Measurements from ENCODE around the gene MIEF2.

The MIEF2 gene

DNA sequence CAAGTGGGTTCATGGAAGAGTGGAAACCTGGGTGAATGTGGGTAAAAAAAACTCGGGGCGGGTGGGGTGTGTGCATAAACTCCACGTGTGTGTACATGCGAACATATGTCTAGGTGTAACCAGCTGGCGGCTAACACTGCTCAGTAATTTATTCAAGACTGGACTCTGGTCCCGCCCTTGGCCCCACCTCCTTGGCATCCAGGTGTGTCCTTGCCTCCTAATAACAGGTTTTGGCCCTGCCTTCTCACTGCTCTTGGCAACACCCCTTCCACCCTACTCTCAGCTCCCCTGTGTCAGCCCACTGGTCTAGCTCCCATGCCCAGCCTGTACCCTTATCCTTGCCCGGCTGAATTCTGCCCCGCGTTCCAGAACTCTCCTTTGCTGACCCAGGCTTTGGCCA lies 10.2 kb upstream of the MIEF2 start:
- H3K27me3 ChIP-seq (ENCODE audit: insufficient read depth, poor library complexity, severe bottlenecking), result no peaks in the 10 kb centered on the region
- TF ChIP-seq, protein P1, sequence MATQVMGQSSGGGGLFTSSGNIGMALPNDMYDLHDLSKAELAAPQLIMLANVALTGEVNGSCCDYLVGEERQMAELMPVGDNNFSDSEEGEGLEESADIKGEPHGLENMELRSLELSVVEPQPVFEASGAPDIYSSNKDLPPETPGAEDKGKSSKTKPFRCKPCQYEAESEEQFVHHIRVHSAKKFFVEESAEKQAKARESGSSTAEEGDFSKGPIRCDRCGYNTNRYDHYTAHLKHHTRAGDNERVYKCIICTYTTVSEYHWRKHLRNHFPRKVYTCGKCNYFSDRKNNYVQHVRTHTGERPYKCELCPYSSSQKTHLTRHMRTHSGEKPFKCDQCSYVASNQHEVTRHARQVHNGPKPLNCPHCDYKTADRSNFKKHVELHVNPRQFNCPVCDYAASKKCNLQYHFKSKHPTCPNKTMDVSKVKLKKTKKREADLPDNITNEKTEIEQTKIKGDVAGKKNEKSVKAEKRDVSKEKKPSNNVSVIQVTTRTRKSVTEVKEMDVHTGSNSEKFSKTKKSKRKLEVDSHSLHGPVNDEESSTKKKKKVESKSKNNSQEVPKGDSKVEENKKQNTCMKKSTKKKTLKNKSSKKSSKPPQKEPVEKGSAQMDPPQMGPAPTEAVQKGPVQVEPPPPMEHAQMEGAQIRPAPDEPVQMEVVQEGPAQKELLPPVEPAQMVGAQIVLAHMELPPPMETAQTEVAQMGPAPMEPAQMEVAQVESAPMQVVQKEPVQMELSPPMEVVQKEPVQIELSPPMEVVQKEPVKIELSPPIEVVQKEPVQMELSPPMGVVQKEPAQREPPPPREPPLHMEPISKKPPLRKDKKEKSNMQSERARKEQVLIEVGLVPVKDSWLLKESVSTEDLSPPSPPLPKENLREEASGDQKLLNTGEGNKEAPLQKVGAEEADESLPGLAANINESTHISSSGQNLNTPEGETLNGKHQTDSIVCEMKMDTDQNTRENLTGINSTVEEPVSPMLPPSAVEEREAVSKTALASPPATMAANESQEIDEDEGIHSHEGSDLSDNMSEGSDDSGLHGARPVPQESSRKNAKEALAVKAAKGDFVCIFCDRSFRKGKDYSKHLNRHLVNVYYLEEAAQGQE (IDR thresholded peaks at IDR 0.05; ENCODE audit: insufficient replicate concordance, low read depth), result no peak
- TF ChIP-seq SPI1 (IDR thresholded peaks at IDR 0.05; ENCODE audit: borderline replicate concordance, low read depth), result no peak
- TF ChIP-seq POLR2AphosphoS5 (IDR thresholded peaks at IDR 0.05; ENCODE audit: low read depth), result no peak
- TF ChIP-seq GABPA (IDR thresholded peaks at IDR 0.05; ENCODE audit: low read depth), result no peak
- TF ChIP-seq, protein P2, sequence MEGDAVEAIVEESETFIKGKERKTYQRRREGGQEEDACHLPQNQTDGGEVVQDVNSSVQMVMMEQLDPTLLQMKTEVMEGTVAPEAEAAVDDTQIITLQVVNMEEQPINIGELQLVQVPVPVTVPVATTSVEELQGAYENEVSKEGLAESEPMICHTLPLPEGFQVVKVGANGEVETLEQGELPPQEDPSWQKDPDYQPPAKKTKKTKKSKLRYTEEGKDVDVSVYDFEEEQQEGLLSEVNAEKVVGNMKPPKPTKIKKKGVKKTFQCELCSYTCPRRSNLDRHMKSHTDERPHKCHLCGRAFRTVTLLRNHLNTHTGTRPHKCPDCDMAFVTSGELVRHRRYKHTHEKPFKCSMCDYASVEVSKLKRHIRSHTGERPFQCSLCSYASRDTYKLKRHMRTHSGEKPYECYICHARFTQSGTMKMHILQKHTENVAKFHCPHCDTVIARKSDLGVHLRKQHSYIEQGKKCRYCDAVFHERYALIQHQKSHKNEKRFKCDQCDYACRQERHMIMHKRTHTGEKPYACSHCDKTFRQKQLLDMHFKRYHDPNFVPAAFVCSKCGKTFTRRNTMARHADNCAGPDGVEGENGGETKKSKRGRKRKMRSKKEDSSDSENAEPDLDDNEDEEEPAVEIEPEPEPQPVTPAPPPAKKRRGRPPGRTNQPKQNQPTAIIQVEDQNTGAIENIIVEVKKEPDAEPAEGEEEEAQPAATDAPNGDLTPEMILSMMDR (IDR thresholded peaks at IDR 0.05; ENCODE audit: insufficient read depth, low read length), result no peak
- no peak overlapping the region for H3K27ac ChIP-seq (replicated peaks)
- DNase-seq (ENCODE audit: low read depth in 1 of 2, low spot score in 1 of 2), result no peak
- H3K4me3 ChIP-seq (replicated peaks; ENCODE audit: insufficient read depth, low read length), result no peak overlapping the region

DNA sequence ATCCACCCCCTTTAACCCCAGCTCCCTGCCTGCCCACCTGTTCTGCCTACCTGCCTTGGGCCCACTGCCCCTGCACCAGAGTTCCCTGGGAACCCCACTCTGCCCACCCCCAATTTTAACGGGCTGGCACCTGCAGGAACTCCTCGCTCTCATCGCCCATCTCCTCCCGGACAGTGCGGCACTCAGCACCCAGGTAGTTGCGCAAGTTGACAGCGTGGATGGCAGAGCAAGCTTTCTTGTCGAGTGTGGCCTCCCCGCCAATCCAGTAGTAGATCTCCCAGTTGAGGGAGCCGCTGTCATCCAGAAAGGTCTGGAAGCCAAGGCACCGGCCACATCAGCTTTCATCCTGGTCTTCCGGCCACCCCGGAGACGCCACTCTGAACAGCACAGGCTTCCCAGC lies 9.8 kb upstream of the MIEF2 start:
- H3K4me3 ChIP-seq (replicated peaks; ENCODE audit: insufficient read depth, low read length), result no peak overlapping the region
- TF ChIP-seq, protein P2 (IDR thresholded peaks at IDR 0.05; ENCODE audit: insufficient read depth, low read length), result no peak
- TF ChIP-seq POLR2AphosphoS5 (IDR thresholded peaks at IDR 0.05; ENCODE audit: low read depth) (no peak), SPI1 (IDR thresholded peaks at IDR 0.05; ENCODE audit: borderline replicate concordance, low read depth) (no peak), GABPA (IDR thresholded peaks at IDR 0.05; ENCODE audit: low read depth) (no peak)
- TF ChIP-seq, protein P1 (IDR thresholded peaks at IDR 0.05; ENCODE audit: insufficient replicate concordance, low read depth), result no peak
- H3K27me3 ChIP-seq (ENCODE audit: insufficient read depth, poor library complexity, severe bottlenecking), result no peaks in the 10 kb centered on the region
- no peak overlapping the region for H3K27ac ChIP-seq (replicated peaks)
- DNase-seq (ENCODE audit: low read depth in 1 of 2, low spot score in 1 of 2), result no peak

DNA sequence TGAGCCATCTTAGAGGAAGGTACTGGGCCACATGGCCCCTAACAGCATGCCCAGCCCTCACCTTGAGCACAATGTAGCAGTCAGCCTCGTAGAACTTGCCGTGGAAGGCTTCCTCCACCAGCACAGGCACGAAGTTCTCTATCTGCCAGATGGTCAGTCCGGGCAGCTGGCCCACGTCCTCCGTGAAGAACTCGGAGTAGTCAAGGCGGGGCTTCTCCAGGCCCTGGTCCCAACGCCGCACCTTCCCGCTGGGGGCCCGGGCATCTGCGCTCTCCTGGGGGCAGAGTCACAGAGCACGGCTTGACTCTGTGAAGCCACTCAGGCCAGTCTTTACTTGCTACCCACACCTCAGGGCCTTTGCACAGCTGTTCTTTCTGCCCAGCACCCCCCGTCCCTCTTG lies 9.3 kb upstream of the MIEF2 start:
- no peak for DNase-seq (ENCODE audit: low read depth in 1 of 2, low spot score in 1 of 2)

More for the DNA sequence above, 9.3 kb upstream of the MIEF2 start:
- no peaks in the 10 kb centered on the region for H3K27me3 ChIP-seq (ENCODE audit: insufficient read depth, poor library complexity, severe bottlenecking)
- no peak overlapping the region for H3K27ac ChIP-seq (replicated peaks)
- no peak for TF ChIP-seq POLR2AphosphoS5 (IDR thresholded peaks at IDR 0.05; ENCODE audit: low read depth)
- TF ChIP-seq, protein P1 (IDR thresholded peaks at IDR 0.05; ENCODE audit: insufficient replicate concordance, low read depth), result no peak
- TF ChIP-seq GABPA (IDR thresholded peaks at IDR 0.05; ENCODE audit: low read depth), result no peak
- TF ChIP-seq, protein P2 (IDR thresholded peaks at IDR 0.05; ENCODE audit: insufficient read depth, low read length), result no peak
- no peak for TF ChIP-seq SPI1 (IDR thresholded peaks at IDR 0.05; ENCODE audit: borderline replicate concordance, low read depth)
- H3K4me3 ChIP-seq (replicated peaks; ENCODE audit: insufficient read depth, low read length), result no peak overlapping the region

All from HL-60 (cell line).